Measurements from ENCODE around the gene RHOA.
"Not testable (repeated sequence)": the region's sequence is repeated elsewhere in the genome, so short reads cannot be mapped to it uniquely, and the experiment has no call there.

RHOA gene

DNA sequence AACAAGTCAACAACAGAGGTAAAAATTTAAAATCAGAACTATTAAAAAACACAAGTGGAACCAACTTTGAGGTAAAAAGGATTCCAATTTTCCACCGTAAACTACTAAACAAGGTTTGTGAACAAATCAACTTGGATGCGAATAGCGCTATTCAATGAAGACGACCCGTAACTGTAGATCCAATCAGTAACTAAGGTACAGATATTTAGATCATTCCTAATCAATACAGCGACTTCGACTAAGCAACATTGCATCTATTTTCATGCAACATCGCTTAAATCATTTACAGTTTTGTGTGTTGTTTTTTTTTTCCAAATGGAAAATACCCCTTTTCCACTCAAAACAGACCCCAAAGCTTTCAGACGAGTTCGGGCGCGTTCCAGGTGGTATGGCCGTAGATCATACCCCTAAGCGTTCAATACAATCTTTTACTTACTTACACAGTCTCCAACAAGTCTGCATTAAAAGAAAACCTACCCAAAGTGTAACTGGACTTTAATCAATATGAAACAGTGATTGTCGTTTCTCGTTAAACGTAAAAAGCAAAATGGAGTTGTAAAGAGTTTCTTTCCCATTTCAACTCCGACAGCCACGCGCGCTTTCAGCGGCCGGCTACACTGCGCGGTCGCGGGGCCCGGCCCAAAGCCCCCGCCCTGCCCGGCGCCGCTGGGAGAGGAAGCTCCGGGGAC is 786 bp downstream of the RHOA start:
- FAIRE-seq: no peak

- FAIRE-seq: no peak
Observed at GRCh38 chr3:49410066-49410845, 1.5 kb downstream of the RHOA start.

GRCh38 chr3:49406571-49407565 is 4.9 kb downstream of the RHOA start:
- FAIRE-seq: no peak

DNA sequence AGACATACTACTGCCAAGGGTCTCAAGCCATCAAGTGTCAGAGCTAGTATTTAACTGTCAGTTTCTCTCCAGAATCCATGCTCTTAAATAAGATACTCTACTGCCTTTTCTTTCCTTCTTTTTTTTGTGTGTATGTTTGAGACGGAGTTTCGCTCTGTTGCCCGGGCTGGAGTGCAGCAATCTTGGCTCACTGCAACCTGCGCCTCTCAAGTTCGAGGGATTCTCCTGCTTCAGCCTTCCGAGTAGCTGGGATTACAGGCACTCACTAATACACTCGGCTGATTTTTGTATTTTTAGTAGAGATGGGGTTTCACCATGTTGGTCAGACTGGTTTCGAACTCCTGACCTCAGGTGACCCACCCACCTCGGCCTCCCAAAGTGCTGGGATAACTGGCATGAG is 6.2 kb downstream of the RHOA start:
- not testable (repeated sequence) for FAIRE-seq

GRCh38 chr3:49403891-49404290 is 7.9 kb downstream of the RHOA start:
- FAIRE-seq: no peak

DNA sequence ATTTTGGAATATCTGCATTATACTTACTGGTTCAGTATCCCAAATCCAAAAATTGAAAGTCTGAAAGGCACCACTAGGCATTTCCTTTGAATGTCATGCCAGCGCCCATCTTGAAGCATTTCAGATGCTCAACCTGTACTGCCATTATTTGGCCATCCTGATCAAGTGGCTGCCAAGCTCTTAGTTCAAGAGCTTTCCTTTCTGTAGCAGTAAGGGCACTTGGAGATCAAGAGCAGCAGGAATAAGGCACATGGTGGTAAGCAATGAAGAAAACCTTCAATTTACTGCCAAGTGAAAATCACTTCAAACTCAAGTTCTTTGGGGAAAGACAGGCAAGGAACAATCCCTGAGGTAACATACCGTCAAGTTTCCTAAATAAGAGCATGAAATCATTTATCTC is 10.0 kb downstream of the RHOA start:
- no peak for FAIRE-seq

GRCh38 chr3:49399461-49399860 is 12.3 kb downstream of the RHOA start:
- FAIRE-seq: no peak

GRCh38 chr3:49397470-49397869 is 14.3 kb downstream of the RHOA start:
- no peak for FAIRE-seq

GRCh38 chr3:49391310-49391709 is 20.5 kb downstream of the RHOA start:
- FAIRE-seq: not testable (repeated sequence)

DNA sequence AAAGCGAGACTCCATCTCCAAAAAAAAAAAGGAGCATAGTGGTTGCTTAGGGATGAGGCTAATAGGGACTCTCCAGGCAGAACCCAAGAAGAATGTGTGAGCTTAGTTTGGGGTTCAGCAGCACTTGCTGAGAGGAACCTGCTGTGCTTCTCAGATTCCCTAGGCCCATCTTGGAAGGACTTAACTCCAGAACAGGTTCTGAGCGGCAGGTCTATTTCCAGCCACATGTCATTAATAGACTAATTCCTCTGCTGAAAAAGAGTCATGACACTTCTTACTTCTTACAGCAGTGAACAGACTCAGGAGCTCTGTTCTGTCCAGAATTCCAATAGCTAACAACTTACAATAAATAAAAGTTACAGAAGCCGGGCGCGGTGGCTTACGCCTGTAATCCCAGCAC is 22.5 kb downstream of the RHOA start:
- no peak for FAIRE-seq

GRCh38 chr3:49388289-49388820 is 23.4 kb downstream of the RHOA start:
- FAIRE-seq: no peak

- no peak for FAIRE-seq
Observed at GRCh38 chr3:49387721-49388120, 24.1 kb downstream of the RHOA start.

- FAIRE-seq: no peak
Observed at GRCh38 chr3:49386056-49386756, 25.6 kb downstream of the RHOA start.

- no peak for FAIRE-seq
Observed at GRCh38 chr3:49385617-49386016, 26.2 kb downstream of the RHOA start.

GRCh38 chr3:49383387-49383786 is 28.4 kb downstream of the RHOA start:
- FAIRE-seq: no peak

DNA sequence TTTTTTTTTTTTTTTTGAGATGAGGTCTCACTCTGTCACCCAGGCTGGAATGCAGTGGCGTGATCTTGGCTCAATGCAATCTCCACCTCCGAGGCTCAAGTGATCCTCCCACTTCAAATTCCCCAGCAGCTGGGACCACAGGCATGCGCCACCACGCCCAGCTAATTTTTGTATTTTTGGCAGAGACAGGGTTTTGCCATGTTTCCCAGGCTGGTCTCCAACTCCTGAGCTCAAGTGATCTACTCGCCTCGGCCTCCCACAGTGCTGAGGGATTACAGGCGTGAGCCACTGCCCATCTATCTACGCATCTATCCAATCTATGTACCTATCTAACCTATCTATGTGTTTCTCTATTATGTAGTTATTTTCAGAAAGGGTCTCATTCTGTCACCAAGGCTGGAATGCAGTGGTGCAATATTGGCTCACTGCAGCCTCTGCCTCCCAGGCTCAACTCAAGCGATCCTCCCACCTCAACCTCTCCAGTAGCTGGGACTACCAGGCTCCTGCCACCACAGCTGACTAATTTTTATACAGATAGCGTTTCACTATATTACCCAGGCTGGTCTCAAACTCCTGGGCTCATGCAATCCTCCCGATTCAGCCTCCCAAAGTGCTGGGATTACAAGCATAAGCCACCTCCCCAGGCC is 33.4 kb downstream of the RHOA start:
- no peak for FAIRE-seq

GRCh38 chr3:49377483-49377882 is 34.3 kb downstream of the RHOA start:
- FAIRE-seq: no peak

GRCh38 chr3:49371946-49372345 is 39.8 kb downstream of the RHOA start:
- FAIRE-seq: no peak

DNA sequence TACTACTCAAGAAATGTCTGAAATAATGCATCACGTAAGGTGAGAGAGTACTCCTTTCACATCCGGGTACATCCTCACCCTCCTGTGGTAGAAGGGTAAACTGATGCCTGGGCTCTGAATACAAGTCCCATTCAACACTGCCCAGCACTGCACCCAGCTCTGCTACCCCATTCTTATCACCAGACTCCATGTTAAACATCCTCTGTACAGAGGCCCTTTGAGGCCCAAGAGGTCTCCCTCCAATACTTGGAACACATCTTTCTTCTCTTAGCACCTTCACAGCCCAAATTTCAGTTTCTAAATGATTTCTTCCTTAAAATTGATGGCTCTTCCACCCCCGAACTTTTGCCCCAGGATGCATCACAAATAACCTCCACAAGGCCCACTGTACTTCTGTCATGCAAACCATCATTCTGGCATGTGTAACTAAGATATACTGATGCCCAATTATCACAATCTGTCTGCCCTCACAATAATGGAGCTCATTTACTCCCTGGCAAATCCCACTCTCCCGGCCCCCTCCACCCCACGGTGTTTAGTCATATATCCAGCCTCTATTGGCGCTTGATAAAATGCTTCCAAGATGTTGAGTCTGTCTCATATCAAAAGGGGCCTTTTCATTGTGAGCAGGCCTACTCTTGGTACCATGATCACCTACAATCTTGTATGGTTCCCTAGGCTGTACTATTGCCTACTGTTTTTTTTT is 41.0 kb downstream of the RHOA start:
- no peak for FAIRE-seq

GRCh38 chr3:49362561-49362960 is 49.2 kb downstream of the RHOA start:
- FAIRE-seq: no peak

DNA sequence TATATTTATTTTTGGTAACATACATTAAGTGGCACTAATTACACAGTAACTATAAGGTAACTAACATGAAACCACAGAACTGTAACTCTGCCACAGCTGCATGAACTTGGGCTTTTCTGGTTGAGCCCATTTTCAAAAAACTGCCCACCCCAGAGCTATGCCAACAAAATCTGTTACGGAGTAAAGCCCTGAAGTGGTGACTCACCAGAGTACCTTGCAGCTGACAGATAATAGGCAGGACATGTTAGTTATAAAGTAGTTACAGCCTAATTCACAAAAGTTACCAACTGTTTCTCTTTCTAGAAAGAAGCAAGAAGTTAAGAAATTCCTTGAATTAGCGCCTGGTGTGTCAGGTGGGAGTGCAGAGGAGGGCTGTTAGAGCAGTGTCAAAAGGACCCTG is 52.2 kb downstream of the RHOA start:
- no peak for FAIRE-seq
